ENCODE results near the gene ADGRE2. TPM values are rescaled to one million over a fixed set of nuclear protein-coding genes. Genes with fewer than 3 reads are reported as not detected.
"Not testable (repeated sequence)": the region's sequence is repeated elsewhere in the genome, so short reads cannot be mapped to it uniquely, and the experiment has no call there.

ADGRE2 gene
- total RNA-seq, 1 donor from 2014 or later: not detected

GRCh38 chr19:14782626-14783409, 4.5 kb upstream of the ADGRE2 start:
- no peaks in the 10 kb centered on the region for H3K36me3 Mint-ChIP-seq (ENCODE audit: unreplicated experiment)
- H3K4me1 Mint-ChIP-seq (ENCODE audit: unreplicated experiment): peaks cover 3% of the 10 kb centered on the region
- H3K27ac Mint-ChIP-seq (ENCODE audit: unreplicated experiment): no peak overlapping the region
- TF ChIP-seq CTCF (IDR thresholded peaks at IDR 0.05): no peak
- no peaks in the 10 kb centered on the region for H3K9me3 Mint-ChIP-seq (ENCODE audit: unreplicated experiment)
- H3K4me3 Mint-ChIP-seq (ENCODE audit: unreplicated experiment): no peak overlapping the region
- no peak for DNase-seq (ENCODE audit: extremely low spot score, unreplicated experiment)
- H3K27me3 Mint-ChIP-seq (ENCODE audit: unreplicated experiment): no peaks in the 10 kb centered on the region

- not testable (repeated sequence) for H3K36me3 Mint-ChIP-seq (ENCODE audit: unreplicated experiment); H3K4me1 Mint-ChIP-seq (ENCODE audit: unreplicated experiment); H3K9me3 Mint-ChIP-seq (ENCODE audit: unreplicated experiment); H3K27ac Mint-ChIP-seq (ENCODE audit: unreplicated experiment); DNase-seq (ENCODE audit: extremely low spot score, unreplicated experiment); H3K27me3 Mint-ChIP-seq (ENCODE audit: unreplicated experiment); H3K4me3 Mint-ChIP-seq (ENCODE audit: unreplicated experiment)
These were observed 3.6 kb upstream of the ADGRE2 start for GRCh38 chr19:14781713-14782536.

GRCh38 chr19:14780622-14781225, 2.4 kb upstream of the ADGRE2 start:
- not testable (repeated sequence) for H3K9me3 Mint-ChIP-seq (ENCODE audit: unreplicated experiment); H3K4me3 Mint-ChIP-seq (ENCODE audit: unreplicated experiment); H3K27ac Mint-ChIP-seq (ENCODE audit: unreplicated experiment); H3K36me3 Mint-ChIP-seq (ENCODE audit: unreplicated experiment); H3K4me1 Mint-ChIP-seq (ENCODE audit: unreplicated experiment); H3K27me3 Mint-ChIP-seq (ENCODE audit: unreplicated experiment); DNase-seq (ENCODE audit: extremely low spot score, unreplicated experiment)

GRCh38 chr19:14779151-14779550, 791 bp upstream of the ADGRE2 start:
- no peak for TF ChIP-seq CTCF (IDR thresholded peaks at IDR 0.05)
- Mint-ChIP-seq H3K9me3 (ENCODE audit: unreplicated experiment) (no peaks in the 10 kb centered on the region), H3K27ac (ENCODE audit: unreplicated experiment) (no peak overlapping the region), H3K4me1 (ENCODE audit: unreplicated experiment) (peaks cover 4% of the 10 kb centered on the region), H3K27me3 (ENCODE audit: unreplicated experiment) (peaks cover 2% of the 10 kb centered on the region), H3K4me3 (ENCODE audit: unreplicated experiment) (no peak overlapping the region), H3K36me3 (ENCODE audit: unreplicated experiment) (no peaks in the 10 kb centered on the region)
- no peak for DNase-seq (ENCODE audit: extremely low spot score, unreplicated experiment)

- not testable (repeated sequence) for H3K27ac Mint-ChIP-seq (ENCODE audit: unreplicated experiment); H3K36me3 Mint-ChIP-seq (ENCODE audit: unreplicated experiment); H3K4me3 Mint-ChIP-seq (ENCODE audit: unreplicated experiment); H3K9me3 Mint-ChIP-seq (ENCODE audit: unreplicated experiment); H3K4me1 Mint-ChIP-seq (ENCODE audit: unreplicated experiment); H3K27me3 Mint-ChIP-seq (ENCODE audit: unreplicated experiment); DNase-seq (ENCODE audit: extremely low spot score, unreplicated experiment)
These were observed 715 bp downstream of the ADGRE2 start for GRCh38 chr19:14777645-14778044.

- TF ChIP-seq CTCF (IDR thresholded peaks at IDR 0.05): no peak
- Mint-ChIP-seq H3K9me3 (ENCODE audit: unreplicated experiment) (no peaks in the 10 kb centered on the region), H3K27ac (ENCODE audit: unreplicated experiment) (no peak overlapping the region), H3K36me3 (ENCODE audit: unreplicated experiment) (no peaks in the 10 kb centered on the region), H3K4me3 (ENCODE audit: unreplicated experiment) (no peak overlapping the region), H3K4me1 (ENCODE audit: unreplicated experiment) (peaks cover 4% of the 10 kb centered on the region), H3K27me3 (ENCODE audit: unreplicated experiment) (peaks cover 2% of the 10 kb centered on the region)
- no peak for DNase-seq (ENCODE audit: extremely low spot score, unreplicated experiment)
These were observed 2.3 kb downstream of the ADGRE2 start for GRCh38 chr19:14775869-14776586.

GRCh38 chr19:14775326-14775725, 3.0 kb downstream of the ADGRE2 start:
- not testable (repeated sequence) for H3K9me3 Mint-ChIP-seq (ENCODE audit: unreplicated experiment)

More at GRCh38 chr19:14775326-14775725, 3.0 kb downstream of the ADGRE2 start:
- DNase-seq (ENCODE audit: extremely low spot score, unreplicated experiment); H3K36me3 Mint-ChIP-seq (ENCODE audit: unreplicated experiment); H3K27me3 Mint-ChIP-seq (ENCODE audit: unreplicated experiment); H3K4me1 Mint-ChIP-seq (ENCODE audit: unreplicated experiment); H3K4me3 Mint-ChIP-seq (ENCODE audit: unreplicated experiment); H3K27ac Mint-ChIP-seq (ENCODE audit: unreplicated experiment): not testable (repeated sequence)

All from osteocyte (in vitro differentiated cells).